HepG2 (cell line): ENCODE data around the gene SLBP. TPM values are rescaled to one million over a fixed set of nuclear protein-coding genes. Genes with fewer than 3 reads are reported as not detected.

Source experiments
- AGO2 ChIP-seq: fragments of 200-400 bp; formaldehyde crosslinking; optimal IDR thresholded peaks from 2 replicates; pipeline ENCODE3; 2017; ENCODE audit warnings: mild to moderate bottlenecking, low read depth, low read length, moderate library complexity
- DNMT1 ChIP-seq: sonication (generic); formaldehyde crosslinking; IDR thresholded peaks from 2 replicates; pipeline ENCODE4 v1.5.1; 2020; ENCODE audit warnings: mild to moderate bottlenecking, missing genetic modification reagents
- HOMEZ ChIP-seq: IDR thresholded peaks from 2 replicates; pipeline ENCODE4 v1.6.1; 2016; ENCODE audit warnings: low read depth
- KDM6A ChIP-seq: IDR thresholded peaks from 2 replicates; pipeline ENCODE4 v1.6.1; 2016; ENCODE audit warnings: low read depth
- MAFG ChIP-seq: sonication (generic); formaldehyde crosslinking; IDR thresholded peaks from 2 replicates; pipeline ENCODE4 v1.5.1; 2020; ENCODE audit warnings: mild to moderate bottlenecking, missing genetic modification reagents
- RBAK ChIP-seq: sonication (generic); formaldehyde crosslinking; IDR thresholded peaks from 2 replicates; pipeline ENCODE4 v1.5.1; 2020; ENCODE audit warnings: mild to moderate bottlenecking, missing genetic modification reagents
- SALL1 ChIP-seq: sonication (generic); formaldehyde crosslinking; IDR thresholded peaks from 2 replicates; pipeline ENCODE4 v1.8.0; 2022; ENCODE audit warnings: mild to moderate bottlenecking, missing genetic modification reagents
- SMAD3 ChIP-seq: sonication (generic); formaldehyde crosslinking; IDR thresholded peaks from 2 replicates; pipeline ENCODE4 v1.4.0; 2020; ENCODE audit warnings: missing genetic modification reagents
- ZBTB21 ChIP-seq: sonication (generic); formaldehyde crosslinking; IDR thresholded peaks from 2 replicates; pipeline ENCODE4 v1.4.0; 2020; ENCODE audit warnings: missing genetic modification reagents
- ZBTB26 ChIP-seq: IDR thresholded peaks from 2 replicates; pipeline ENCODE4 v1.6.1; 2016; ENCODE audit warnings: missing compliant biosample characterization, missing genetic modification reagents, borderline replicate concordance
- ZNF33A ChIP-seq: sonication (generic); formaldehyde crosslinking; IDR thresholded peaks from 2 replicates; pipeline ENCODE4 v1.5.1; 2020; ENCODE audit warnings: missing genetic modification reagents, mild to moderate bottlenecking, moderate library complexity, borderline replicate concordance
- ZNF660 ChIP-seq: sonication (generic); formaldehyde crosslinking; IDR thresholded peaks from 2 replicates; pipeline ENCODE4 v1.5.1; 2020; ENCODE audit warnings: mild to moderate bottlenecking, low read depth, missing genetic modification reagents, borderline replicate concordance
- ZNF670 ChIP-seq: sonication (generic); formaldehyde crosslinking; IDR thresholded peaks from 2 replicates; pipeline ENCODE4 v1.8.0; 2022; ENCODE audit warnings: mild to moderate bottlenecking, missing genetic modification reagents, borderline replicate concordance
- ZNF747 ChIP-seq: sonication (generic); formaldehyde crosslinking; IDR thresholded peaks from 2 replicates; pipeline ENCODE4 v1.8.1; 2023; ENCODE audit warnings: missing genetic modification reagents, mild to moderate bottlenecking, borderline replicate concordance
- polyA plus RNA-seq, 8 experiments: library from polyadenylated mRNA; depleted of rRNA in 3 of 8; stranded (reverse) in 7 of 8; unstranded in 1 of 8; fragments of >200 nt; fragmentation: Illumina TruSeq in 4 of 8; extraction: Trizol in 4 of 8; gene quantifications; 2 replicates each; pipeline versions ENCODE4 v1.2.1 to v1.2.3, GENCODE V29; 2011 to 2016; ENCODE audit warnings: low read depth in 4 of 8, missing spikeins in 1 of 8, mixed read lengths in 1 of 8; ENCODE audit not compliant: insufficient read depth in 1 of 8
- total RNA-seq, 5 experiments: library from RNA; depleted of rRNA; stranded (reverse); fragments of >200 nt; fragmentation: Illumina TruSeq; extraction: Trizol; gene quantifications; 2 replicates each; pipeline ENCODE4 v1.2.3, GENCODE V29; 2016; ENCODE audit warnings: low read depth in 1 of 5
- TF ChIP-seq, protein P1 (sequence below): sonication (generic); formaldehyde crosslinking; IDR thresholded peaks from 2 replicates; pipeline ENCODE4 v1.4.0; 2020; ENCODE audit warnings: mild to moderate bottlenecking, missing genetic modification reagents
- TF ChIP-seq, protein P2 (sequence below): sonication (generic); formaldehyde crosslinking; IDR thresholded peaks from 2 replicates; pipeline ENCODE4 v1.4.0; 2020; ENCODE audit warnings: missing genetic modification reagents, borderline replicate concordance
- TF ChIP-seq, protein P3 (sequence below): sonication (generic); formaldehyde crosslinking; IDR thresholded peaks from 2 replicates; pipeline ENCODE4 v1.5.0; 2020; ENCODE audit warnings: missing genetic modification reagents
- TF ChIP-seq, protein P4 (sequence below): sonication (generic); formaldehyde crosslinking; IDR thresholded peaks from 2 replicates; pipeline ENCODE4 v1.5.0; 2020; ENCODE audit warnings: missing genetic modification reagents, mild to moderate bottlenecking, borderline replicate concordance

SLBP gene
- total and polyA plus RNA-seq, 2 of the 13 experiments (the other 11 are each of a cell fraction or from before 2014, with no cell fraction given): 43.9 to 104 TPM

DNA sequence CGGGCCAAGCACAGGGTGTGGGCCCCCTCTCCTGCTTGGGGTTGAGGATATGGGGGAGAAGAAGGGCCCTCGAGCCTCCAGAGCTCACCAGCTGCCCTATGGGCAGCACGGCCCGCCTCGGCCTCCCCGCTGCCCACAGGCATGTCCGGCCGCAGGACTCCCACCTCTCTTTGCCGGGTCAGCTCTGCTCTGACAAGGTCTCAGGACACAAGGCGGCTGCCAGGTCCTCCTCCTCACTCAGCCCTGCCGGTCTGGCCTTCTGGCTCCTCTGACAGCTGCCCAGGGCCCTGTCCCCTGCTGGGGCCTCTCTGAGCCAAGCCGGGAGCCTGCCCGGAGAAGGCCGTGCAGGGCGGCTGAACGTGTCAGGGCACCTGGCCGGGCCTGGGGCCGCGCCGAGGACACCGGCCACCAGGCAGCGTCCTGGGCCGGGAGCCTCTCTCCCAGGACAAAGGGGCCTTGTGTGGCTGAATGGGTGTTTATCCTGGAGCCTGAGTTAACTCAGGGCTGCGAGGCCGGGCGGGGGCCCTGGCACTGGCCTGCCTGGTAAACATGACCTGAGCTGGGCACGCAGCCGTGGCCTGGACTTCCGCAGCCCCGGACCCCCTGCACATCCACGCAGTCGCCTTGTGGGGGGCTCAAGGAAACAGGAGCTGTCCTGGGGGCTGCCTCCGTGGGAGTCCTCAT lies 34.9 kb upstream of the SLBP start (continued):
- no peak for TF ChIP-seq ZNF660 (CRISPR knock-in tag)
- TF ChIP-seq, protein P1, sequence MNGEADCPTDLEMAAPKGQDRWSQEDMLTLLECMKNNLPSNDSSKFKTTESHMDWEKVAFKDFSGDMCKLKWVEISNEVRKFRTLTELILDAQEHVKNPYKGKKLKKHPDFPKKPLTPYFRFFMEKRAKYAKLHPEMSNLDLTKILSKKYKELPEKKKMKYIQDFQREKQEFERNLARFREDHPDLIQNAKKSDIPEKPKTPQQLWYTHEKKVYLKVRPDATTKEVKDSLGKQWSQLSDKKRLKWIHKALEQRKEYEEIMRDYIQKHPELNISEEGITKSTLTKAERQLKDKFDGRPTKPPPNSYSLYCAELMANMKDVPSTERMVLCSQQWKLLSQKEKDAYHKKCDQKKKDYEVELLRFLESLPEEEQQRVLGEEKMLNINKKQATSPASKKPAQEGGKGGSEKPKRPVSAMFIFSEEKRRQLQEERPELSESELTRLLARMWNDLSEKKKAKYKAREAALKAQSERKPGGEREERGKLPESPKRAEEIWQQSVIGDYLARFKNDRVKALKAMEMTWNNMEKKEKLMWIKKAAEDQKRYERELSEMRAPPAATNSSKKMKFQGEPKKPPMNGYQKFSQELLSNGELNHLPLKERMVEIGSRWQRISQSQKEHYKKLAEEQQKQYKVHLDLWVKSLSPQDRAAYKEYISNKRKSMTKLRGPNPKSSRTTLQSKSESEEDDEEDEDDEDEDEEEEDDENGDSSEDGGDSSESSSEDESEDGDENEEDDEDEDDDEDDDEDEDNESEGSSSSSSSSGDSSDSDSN (CRISPR knock-in tag): peak; percentile 100
- TF ChIP-seq, protein P2, sequence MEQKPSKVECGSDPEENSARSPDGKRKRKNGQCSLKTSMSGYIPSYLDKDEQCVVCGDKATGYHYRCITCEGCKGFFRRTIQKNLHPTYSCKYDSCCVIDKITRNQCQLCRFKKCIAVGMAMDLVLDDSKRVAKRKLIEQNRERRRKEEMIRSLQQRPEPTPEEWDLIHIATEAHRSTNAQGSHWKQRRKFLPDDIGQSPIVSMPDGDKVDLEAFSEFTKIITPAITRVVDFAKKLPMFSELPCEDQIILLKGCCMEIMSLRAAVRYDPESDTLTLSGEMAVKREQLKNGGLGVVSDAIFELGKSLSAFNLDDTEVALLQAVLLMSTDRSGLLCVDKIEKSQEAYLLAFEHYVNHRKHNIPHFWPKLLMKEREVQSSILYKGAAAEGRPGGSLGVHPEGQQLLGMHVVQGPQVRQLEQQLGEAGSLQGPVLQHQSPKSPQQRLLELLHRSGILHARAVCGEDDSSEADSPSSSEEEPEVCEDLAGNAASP: no peak
- TF ChIP-seq, protein P3, sequence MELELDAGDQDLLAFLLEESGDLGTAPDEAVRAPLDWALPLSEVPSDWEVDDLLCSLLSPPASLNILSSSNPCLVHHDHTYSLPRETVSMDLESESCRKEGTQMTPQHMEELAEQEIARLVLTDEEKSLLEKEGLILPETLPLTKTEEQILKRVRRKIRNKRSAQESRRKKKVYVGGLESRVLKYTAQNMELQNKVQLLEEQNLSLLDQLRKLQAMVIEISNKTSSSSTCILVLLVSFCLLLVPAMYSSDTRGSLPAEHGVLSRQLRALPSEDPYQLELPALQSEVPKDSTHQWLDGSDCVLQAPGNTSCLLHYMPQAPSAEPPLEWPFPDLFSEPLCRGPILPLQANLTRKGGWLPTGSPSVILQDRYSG (CRISPR knock-in tag): no peak
- peak; percentile 79; the same call in 1 of the 2 replicates for TF ChIP-seq ZNF747 (CRISPR knock-in tag)
- TF ChIP-seq, protein P4, sequence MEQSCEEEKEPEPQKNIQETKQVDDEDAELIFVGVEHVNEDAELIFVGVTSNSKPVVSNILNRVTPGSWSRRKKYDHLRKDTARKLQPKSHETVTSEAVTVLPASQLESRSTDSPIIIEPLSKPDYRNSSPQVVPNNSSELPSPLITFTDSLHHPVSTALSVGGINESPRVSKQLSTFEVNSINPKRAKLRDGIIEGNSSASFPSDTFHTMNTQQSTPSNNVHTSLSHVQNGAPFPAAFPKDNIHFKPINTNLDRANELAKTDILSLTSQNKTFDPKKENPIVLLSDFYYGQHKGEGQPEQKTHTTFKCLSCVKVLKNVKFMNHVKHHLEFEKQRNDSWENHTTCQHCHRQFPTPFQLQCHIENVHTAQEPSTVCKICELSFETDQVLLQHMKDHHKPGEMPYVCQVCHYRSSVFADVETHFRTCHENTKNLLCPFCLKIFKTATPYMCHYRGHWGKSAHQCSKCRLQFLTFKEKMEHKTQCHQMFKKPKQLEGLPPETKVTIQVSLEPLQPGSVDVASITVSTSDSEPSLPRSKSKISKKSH: no peak
- no peak for TF ChIP-seq DNMT1 (CRISPR knock-in tag)
- no peak; the same call in 1 of the 2 replicates for TF ChIP-seq SMAD3 (CRISPR knock-in tag)
- no peak for TF ChIP-seq RBAK
- TF ChIP-seq AGO2: peak; percentile 40
- no peak; the same call in 1 of the 2 replicates for TF ChIP-seq HOMEZ (CRISPR knock-in tag)
- TF ChIP-seq SALL1 (CRISPR knock-in tag): peak; percentile 63; the same call in 1 of the 2 replicates
- TF ChIP-seq ZNF670 (CRISPR knock-in tag): peak; percentile 66; the same call in 1 of the 2 replicates
- TF ChIP-seq MAFG (CRISPR knock-in tag): no peak
- TF ChIP-seq ZBTB26 (CRISPR knock-in tag): peak; percentile 16; the same call in 1 of the 2 replicates
- TF ChIP-seq ZBTB21 (CRISPR knock-in tag): no peak
- no peak; the same call in 1 of the 2 replicates for TF ChIP-seq KDM6A (CRISPR knock-in tag)
- no peak for TF ChIP-seq ZNF33A (CRISPR knock-in tag)
